ENCODE data around the gene CHRNA4. TPM values are rescaled to one million over a fixed set of nuclear protein-coding genes. Genes with fewer than 3 reads are reported as not detected.

The CHRNA4 gene
- total RNA-seq, 6 experiments from 2014 or later = 4.6 to 165 (median 26.8) TPM

DNA sequence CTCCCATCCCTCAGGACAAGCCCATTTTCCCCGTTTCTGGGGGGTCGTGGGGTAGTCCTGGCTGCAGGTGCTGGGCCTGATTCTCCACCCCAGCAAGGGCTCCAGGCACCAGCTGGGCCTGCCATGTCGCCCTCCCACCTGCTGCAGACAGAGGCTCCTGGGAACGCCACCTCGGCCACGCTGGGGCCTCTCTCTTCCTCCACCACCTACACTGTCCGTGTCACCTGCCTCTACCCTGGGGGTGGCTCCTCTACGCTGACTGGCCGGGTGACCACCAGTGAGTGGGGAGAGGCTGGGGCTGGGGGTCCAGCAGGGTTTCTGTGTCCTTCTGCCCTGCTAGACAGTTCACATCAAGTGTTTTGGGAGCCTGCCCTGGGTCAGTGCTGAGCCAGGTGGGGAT, 48.9 kb downstream of the CHRNA4 start:
- ATAC-seq (no peak), DNase-seq (no peak)
- no peaks in the 10 kb centered on the region for H3K36me3 ChIP-seq
- H3K9me3 ChIP-seq = no peaks in the 10 kb centered on the region
- H3K27ac ChIP-seq = no peak overlapping the region
- WGBS (ENCODE audit: insufficient coverage, low coverage, low lambda C conversion rate, missing lambda C conversion rate) = 60% methylated on average over 1 of the region's 9 CpGs
- intact Hi-C loops (cut with DNase I) = loop anchor here in 1 of 2 donors (5.0 kb wide), 1 partner anchor 70 kb away; no protein-coding TSS in a partner anchor
- H3K27me3 ChIP-seq = no peaks in the 10 kb centered on the region
- TF ChIP-seq, protein P1, sequence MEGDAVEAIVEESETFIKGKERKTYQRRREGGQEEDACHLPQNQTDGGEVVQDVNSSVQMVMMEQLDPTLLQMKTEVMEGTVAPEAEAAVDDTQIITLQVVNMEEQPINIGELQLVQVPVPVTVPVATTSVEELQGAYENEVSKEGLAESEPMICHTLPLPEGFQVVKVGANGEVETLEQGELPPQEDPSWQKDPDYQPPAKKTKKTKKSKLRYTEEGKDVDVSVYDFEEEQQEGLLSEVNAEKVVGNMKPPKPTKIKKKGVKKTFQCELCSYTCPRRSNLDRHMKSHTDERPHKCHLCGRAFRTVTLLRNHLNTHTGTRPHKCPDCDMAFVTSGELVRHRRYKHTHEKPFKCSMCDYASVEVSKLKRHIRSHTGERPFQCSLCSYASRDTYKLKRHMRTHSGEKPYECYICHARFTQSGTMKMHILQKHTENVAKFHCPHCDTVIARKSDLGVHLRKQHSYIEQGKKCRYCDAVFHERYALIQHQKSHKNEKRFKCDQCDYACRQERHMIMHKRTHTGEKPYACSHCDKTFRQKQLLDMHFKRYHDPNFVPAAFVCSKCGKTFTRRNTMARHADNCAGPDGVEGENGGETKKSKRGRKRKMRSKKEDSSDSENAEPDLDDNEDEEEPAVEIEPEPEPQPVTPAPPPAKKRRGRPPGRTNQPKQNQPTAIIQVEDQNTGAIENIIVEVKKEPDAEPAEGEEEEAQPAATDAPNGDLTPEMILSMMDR (IDR thresholded peaks at IDR 0.05) = no peak
- no peak for TF ChIP-seq POLR2A (IDR thresholded peaks at IDR 0.05)
- H3K4me1 ChIP-seq = no peaks in the 10 kb centered on the region
- no peak overlapping the region for H3K4me3 ChIP-seq

DNA sequence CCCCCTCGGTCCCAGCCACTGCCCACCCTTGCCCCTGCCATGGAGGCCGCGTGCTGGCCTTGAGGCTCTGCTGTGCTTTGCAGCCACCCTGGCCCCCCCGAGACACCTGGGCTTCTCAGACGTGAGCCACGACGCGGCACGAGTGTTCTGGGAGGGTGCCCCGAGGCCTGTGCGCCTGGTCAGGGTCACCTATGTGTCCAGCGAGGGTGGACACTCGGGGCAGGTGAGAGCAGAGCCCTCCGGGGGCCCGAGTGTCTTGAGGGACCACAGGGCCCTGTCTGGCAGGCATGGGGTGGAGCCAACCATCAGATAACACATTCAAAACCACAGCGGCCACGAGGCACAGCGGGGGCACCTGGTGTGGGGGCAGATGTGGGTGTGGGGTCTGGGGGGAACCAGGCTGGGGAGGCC, 49.3 kb downstream of the CHRNA4 start:
- Histone ChIP-seq H3K4me1 (no peaks in the 10 kb centered on the region), H3K9me3 (no peaks in the 10 kb centered on the region), H3K4me3 (no peak overlapping the region), H3K36me3 (no peaks in the 10 kb centered on the region), H3K27me3 (no peaks in the 10 kb centered on the region), H3K27ac (no peak overlapping the region)
- DNase-seq (no peak), ATAC-seq (no peak)
- intact Hi-C loops (cut with DNase I) = loop anchor here in 1 of 2 donors (5.0 kb wide), 1 partner anchor 70 kb away; no protein-coding TSS in a partner anchor
- WGBS (ENCODE audit: insufficient coverage, low coverage, low lambda C conversion rate, missing lambda C conversion rate) = 20% methylated on average over 3 of the region's 18 CpGs
- TF ChIP-seq POLR2A (IDR thresholded peaks at IDR 0.05) = no peak
- TF ChIP-seq, protein P1 (IDR thresholded peaks at IDR 0.05) = no peak

DNA sequence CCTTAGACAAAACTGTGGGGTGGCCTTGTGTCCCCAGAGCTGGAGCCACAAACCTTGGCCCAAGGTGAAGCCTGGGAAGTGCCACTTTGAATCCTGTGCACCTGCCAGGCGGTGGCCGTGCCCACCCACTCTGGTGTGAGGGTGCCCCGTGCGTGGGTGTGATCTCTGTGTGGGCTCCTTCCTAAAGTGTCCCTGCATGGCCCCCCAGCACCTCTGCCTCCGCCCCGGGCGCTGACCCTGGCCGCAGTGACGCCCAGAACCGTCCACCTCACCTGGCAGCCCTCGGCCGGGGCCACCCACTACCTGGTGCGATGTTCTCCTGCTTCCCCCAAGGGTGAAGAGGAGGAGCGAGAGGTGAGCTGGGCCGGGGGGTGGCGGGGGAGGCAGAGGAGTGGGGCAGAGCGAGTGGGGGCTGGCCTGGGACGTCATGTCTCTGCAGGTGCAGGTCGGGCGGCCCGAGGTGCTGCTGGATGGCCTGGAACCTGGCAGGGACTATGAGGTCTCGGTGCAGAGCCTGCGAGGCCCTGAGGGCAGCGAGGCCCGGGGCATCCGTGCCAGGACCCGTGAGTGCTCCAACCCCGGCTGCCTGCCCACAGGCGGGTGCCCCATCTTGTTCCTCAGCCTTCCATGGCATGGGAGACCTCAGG, 49.8 kb downstream of the CHRNA4 start:
- H3K9me3 ChIP-seq = no peaks in the 10 kb centered on the region
- H3K36me3 ChIP-seq = no peaks in the 10 kb centered on the region
- TF ChIP-seq, protein P1 (IDR thresholded peaks at IDR 0.05) = no peak
- DNase-seq (no peak), ATAC-seq (no peak)
- no peak overlapping the region for H3K27ac ChIP-seq
- H3K4me1 ChIP-seq = no peaks in the 10 kb centered on the region
- no peak overlapping the region for H3K4me3 ChIP-seq
- WGBS (ENCODE audit: insufficient coverage, low coverage, low lambda C conversion rate, missing lambda C conversion rate) = no CpG with 5 or more reads among the region's 29 CpGs
- intact Hi-C loops (cut with DNase I) = loop anchor here in 1 of 2 donors (5.0 kb wide), 1 partner anchor 71 kb away; no protein-coding TSS in a partner anchor
- H3K27me3 ChIP-seq = no peaks in the 10 kb centered on the region

DNA sequence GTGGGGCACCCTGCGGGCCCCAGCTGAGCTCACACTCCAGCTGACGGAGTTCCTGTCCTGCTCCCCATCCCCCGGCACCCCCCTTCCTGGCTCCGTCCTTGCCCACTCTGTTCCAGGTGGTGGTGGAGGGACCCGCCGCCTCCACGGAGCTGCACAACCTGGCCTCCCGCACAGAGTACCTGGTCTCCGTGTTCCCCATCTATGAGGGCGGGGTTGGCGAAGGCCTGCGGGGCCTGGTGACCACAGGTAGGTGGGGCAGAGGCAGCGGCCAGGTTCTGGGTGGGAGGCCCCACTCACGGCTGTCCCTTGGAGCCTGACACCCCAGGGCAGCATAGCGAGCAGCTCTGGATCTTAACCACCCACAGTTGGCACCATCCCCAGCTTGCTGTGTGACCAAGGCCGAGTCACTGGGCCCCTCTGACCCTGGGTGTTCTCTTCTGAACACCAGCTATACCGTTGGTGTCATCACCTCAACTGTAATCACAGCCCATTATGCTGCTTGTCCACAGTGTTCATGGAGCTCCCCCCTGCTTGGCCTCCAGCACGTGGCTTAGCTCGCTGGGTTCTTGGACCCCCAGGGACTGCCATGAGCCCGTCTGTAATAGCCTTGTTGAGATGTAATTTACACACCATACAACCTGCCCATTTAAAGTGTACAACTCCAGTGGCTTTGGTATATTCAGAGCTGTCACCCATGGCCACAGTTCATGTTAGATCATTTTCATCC, 50.7 kb downstream of the CHRNA4 start:
- Histone ChIP-seq H3K27ac (no peak overlapping the region), H3K4me1 (no peaks in the 10 kb centered on the region), H3K36me3 (no peaks in the 10 kb centered on the region), H3K27me3 (no peaks in the 10 kb centered on the region), H3K4me3 (no peak overlapping the region), H3K9me3 (no peaks in the 10 kb centered on the region)
- TF ChIP-seq, protein P1 (IDR thresholded peaks at IDR 0.05) = no peak
- no peak for TF ChIP-seq POLR2A (IDR thresholded peaks at IDR 0.05)
- no peak for ATAC-seq
- no peak for DNase-seq
- WGBS (ENCODE audit: insufficient coverage, low coverage, low lambda C conversion rate, missing lambda C conversion rate) = 46% methylated on average over 3 of the region's 20 CpGs
- intact Hi-C loops (cut with DNase I) = loop anchor here in 1 of 2 donors (5.0 kb wide), 1 partner anchor 72 kb away; no protein-coding TSS in a partner anchor

Data from right lobe of liver (tissue), 6 donors.